UCSD-AML1 (cell line): ENCODE results near the gene DDTL.
A peak's percentile ranks its signal among the peaks of the same experiment; 100 is the strongest.
"Not testable (repeated sequence)": the region's sequence is repeated elsewhere in the genome, so short reads cannot be mapped to it uniquely, and the experiment has no call there.

Source experiments
- DNase-seq: peaks from one replicate; lab custom pipeline; 2025; ENCODE audit not compliant: unreplicated experiment; lab: John Stamatoyannopoulos, UW

Gene DDTL

GRCh38 chr22:23966568-23966967 is at the start of gene DDTL:
DDTL (plus strand) TSS chr22:23966888; CDS start chr22:23966915, 27 bp downstream.
- DNase-seq, result not testable (repeated sequence)

DNA sequence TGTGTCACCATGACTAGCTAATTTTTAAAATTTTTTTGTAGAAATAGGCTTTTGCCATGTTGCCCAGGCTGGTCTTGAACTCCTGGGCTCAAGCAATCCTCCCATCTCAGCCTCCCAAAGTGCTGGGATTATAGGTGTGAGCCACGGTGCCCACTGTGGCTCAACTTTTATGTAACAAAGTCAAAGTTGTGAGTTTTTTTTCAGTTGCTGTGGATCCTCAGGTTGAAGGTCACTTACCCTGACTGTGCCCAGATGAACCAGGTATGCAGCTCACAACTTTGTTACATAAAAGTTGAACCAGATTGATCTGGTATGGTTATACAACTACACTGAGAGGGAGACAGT is 46.4 kb upstream of the DDTL start:
- not testable (repeated sequence) for DNase-seq

- not testable (repeated sequence) for DNase-seq
Measured at GRCh38 chr22:23921586-23922201, 45.0 kb upstream of the DDTL start.

- DNase-seq, result no peak
Measured at GRCh38 chr22:23922921-23923320, 43.8 kb upstream of the DDTL start.

GRCh38 chr22:23925020-23925606 is 41.6 kb upstream of the DDTL start:
- no peak for DNase-seq

GRCh38 chr22:23926561-23926960 is 40.1 kb upstream of the DDTL start:
- no peak for DNase-seq

DNA sequence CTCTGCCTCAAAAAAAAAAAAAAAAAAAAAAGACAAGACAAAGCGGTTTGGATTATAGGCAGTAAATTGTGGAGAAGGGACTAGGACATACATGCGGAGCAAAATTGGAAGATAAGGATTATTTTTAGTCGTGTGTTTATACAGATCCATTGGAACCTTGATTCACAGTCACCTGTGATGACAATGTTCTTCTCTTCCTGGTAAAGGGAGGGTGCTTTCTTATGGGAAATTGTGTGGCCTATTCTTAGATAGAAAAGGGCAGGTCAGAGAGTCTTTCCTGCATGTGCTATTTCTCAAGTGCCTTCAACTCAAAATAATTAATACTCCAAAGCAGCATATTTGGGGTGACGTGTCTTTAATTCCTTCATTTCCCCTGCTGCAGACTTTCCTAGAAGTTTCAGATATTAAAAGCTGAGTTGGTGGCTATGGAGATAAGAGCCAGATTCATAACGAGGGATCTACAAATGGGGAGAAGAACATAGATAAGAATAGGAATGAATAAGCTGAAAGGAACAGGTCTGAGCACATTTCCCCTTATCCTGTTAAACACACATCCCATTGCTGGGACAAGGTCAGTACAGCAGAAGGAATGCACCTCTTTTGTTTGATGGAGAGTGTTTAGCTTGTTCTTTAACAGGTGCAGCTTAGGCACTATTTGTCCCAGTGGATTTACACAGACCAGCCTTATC is 28.2 kb upstream of the DDTL start:
- no peak for DNase-seq

GRCh38 chr22:23939017-23939357 is 27.7 kb upstream of the DDTL start:
- DNase-seq, result no peak

GRCh38 chr22:23940166-23940565 is 26.5 kb upstream of the DDTL start:
- not testable (repeated sequence) for DNase-seq

DNA sequence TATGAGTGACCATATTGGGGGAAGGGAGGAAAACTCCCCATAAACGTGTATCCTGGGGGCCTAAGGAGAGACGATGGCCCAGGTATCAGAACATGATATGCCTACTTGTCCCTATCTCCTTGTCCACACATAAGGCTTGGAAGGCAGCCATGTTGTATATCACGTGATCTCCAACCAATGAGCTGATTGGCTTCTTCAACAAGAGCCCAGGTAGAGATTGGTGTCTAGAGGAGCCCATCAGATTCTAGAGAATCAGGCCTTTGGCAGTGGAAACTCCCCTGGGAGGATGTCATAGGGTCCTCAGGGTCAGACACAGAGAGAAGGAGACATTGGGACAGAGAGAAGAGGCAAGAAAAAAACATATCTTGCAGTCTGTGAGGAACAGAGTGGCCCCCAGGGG is 19.3 kb upstream of the DDTL start:
- not testable (repeated sequence) for DNase-seq

DNA sequence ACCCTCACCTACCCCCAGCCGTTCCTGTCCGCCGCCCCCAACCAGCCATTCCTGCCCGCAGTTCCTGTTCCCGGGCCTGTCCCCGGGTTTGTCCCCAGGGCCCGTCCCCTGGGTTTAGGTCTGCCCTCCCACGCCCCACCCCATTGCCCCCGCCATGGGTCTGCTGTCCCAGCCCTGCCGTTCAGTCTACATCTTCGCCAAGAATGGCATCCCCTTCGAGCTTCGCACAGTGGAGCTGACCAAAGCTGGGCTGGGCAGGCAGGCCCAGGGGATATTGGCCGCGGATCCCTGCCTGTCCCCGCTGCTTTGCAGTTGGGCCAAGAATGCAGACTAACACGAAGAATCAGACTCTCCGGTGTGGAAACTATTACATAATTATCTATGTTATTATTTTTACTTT is 16.9 kb upstream of the DDTL start:
- DNase-seq, result not testable (repeated sequence)

- not testable (repeated sequence) for DNase-seq
Measured at GRCh38 chr22:23951383-23951782, 15.3 kb upstream of the DDTL start.

DNA sequence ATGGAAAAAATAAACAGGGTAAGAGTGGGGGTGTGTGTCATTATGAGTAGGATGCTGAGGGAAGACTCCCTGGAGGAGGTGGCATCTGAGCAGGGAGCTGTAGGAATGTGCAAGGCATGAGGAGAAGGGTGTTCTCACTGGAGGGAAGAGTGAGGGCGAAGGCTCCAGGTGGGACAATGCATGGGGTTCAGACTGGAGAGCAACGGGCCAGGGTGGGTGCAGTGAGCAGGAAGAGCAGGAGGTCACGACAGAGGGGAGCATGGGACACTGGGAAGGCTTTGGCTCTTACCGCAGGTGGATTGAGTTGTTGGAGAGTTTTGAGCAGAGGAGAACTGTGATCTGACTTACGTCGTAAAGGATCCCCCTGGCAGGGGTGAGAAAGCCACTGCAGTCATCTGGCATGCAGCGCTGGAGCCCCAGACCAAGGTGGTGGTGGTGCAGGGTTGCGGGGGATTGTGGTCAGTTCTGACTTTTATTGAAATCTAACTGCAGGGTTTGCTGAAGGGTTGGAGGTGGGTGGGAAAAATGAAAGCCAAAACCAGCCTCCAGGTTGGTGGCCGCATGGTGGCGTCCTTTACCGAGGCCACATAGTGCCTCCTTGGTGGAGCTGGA is 13.8 kb upstream of the DDTL start:
- not testable (repeated sequence) for DNase-seq

GRCh38 chr22:23953485-23953884 is 13.2 kb upstream of the DDTL start:
- not testable (repeated sequence) for DNase-seq

GRCh38 chr22:23954193-23954990 is 12.3 kb upstream of the DDTL start:
- not testable (repeated sequence) for DNase-seq

GRCh38 chr22:23954991-23955305 is 11.7 kb upstream of the DDTL start:
- DNase-seq, result not testable (repeated sequence)

- not testable (repeated sequence) for DNase-seq
Measured at GRCh38 chr22:23955886-23956285, 10.8 kb upstream of the DDTL start.

DNA sequence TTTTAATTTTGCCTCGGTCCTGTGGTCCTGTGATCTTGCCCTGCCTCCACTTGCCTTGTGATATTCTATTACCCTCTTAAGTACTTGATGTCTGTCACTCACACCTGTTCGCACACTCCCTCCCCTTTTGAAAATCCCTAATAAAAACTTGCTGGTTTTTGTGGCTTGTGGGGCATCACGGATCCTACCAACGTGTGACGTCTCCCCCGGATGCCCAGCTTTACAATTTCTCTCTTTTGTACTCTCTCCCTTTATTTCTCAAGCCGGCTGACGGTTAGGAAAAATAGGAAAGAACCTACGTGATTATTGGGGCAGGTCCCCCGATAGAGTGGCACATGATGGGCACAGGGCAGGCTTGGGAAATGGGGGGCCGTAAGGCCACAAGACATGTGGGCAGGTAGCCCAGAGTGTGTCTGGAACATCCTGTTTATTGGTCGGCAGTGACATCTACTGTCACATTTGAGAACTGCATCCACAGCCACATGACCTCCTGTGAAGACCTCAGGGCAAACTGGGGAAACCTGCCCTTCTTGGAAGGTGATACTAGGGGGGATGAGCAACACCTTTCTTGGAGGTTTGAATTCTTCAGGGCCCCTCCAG is 10.3 kb upstream of the DDTL start:
- DNase-seq, result peak; percentile 45

DNA sequence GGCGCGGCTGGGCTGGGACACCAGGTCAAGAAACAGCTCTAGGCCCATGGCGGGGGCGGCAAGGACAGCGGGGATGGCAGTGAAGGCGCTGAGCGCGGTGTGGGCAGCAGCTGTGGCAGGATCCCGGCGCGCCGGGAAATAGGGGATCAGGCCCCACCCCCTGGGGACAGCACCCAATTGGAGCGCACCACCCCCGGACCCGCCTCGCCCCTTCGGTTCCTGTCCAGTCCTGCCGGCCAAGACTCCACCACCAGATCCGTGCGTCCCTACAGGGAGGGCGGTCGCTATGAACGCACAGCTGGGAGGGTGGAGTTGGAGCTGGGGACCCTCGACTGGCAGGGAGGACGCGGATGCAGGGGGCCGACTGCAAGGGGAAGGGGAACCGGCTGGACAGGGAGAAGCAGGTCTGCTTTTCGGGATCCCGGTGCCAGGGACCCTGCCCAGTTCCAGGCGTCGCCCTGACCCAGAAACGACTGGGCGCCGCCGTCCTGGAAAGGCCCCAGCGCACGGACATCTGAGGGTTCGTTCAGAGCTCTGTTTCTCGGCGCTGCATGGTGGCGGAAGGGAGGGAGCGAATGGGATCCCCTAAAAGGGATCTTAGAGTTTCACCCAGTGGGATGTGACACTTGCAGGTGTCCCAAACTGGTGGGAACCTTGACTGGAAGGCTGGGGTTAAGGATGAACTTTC is 5.5 kb upstream of the DDTL start, which contains the start of gene GSTT2B:
GSTT2B (minus strand) TSS at position 112 of the 688 bp plus-strand sequence; CDS start at position 48, 64 bp downstream.
- DNase-seq, result not testable (repeated sequence)

GRCh38 chr22:23966094-23966493 is 594 bp upstream of the DDTL start:
- not testable (repeated sequence) for DNase-seq
